Ovary (tissue), 3 donors: ENCODE data around the gene LAD1.

Source experiments
- POLR2A ChIP-seq: fragments of 450-650 bp; IDR thresholded peaks from one replicate; pipeline ENCODE4 v1.6.1; 2017; ENCODE audit warnings: antibody characterized with exemption, mild to moderate bottlenecking, moderate library complexity
- TF ChIP-seq, protein P1 (sequence below), 3 donors: fragments of 450-650 bp in 2 of 3; fragments of 200-600 bp in 1 of 3; IDR thresholded peaks; one replicate each; pipeline versions ENCODE4 v1.5.1 to v1.8.0; 2016 to 2022; ENCODE audit warnings: antibody characterized with exemption in 3 of 3, mild to moderate bottlenecking in 1 of 3
- donor health status: DM: no; HTN: no; CAD: no.

DNA sequence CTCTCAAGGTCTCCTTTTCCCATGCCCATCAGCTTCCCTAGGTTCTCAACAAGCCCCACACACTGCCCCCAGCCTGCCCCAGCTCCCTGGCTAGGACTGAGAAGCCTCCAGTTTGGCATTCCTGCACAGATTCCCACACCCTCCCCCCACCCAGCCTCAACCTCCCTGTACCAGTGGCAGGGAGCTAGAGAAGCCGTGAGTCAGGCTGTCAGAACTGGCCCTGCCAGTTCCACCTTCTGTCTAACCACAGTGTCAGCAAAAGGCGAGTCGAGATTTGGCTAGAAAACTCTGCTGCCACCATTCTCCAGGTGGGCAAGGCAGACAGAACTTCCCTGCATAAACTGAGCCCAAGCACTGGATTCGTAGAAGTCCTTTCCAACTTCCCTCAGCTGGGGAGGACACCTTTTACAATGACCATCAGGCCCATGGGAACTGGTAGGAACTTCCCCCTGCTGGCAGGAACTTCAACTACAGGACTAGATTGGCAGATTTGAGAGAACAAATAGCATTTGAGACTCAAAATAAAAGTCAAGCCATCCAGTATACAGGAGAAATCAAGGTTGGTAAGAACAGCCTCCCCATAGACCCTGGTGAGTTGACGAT is 52.7 kb downstream of the LAD1 start:
- TF ChIP-seq, protein P1, sequence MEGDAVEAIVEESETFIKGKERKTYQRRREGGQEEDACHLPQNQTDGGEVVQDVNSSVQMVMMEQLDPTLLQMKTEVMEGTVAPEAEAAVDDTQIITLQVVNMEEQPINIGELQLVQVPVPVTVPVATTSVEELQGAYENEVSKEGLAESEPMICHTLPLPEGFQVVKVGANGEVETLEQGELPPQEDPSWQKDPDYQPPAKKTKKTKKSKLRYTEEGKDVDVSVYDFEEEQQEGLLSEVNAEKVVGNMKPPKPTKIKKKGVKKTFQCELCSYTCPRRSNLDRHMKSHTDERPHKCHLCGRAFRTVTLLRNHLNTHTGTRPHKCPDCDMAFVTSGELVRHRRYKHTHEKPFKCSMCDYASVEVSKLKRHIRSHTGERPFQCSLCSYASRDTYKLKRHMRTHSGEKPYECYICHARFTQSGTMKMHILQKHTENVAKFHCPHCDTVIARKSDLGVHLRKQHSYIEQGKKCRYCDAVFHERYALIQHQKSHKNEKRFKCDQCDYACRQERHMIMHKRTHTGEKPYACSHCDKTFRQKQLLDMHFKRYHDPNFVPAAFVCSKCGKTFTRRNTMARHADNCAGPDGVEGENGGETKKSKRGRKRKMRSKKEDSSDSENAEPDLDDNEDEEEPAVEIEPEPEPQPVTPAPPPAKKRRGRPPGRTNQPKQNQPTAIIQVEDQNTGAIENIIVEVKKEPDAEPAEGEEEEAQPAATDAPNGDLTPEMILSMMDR (IDR thresholded peaks at IDR 0.05) = no peak
- no peak for TF ChIP-seq POLR2A
